IMR-90 (cell line): Measurements from ENCODE around the gene CELF5. TPM values are rescaled to one million over a fixed set of nuclear protein-coding genes. Genes with fewer than 3 reads are reported as not detected.
"Not testable (repeated sequence)": the region's sequence is repeated elsewhere in the genome, so short reads cannot be mapped to it uniquely, and the experiment has no call there.

Experiments
- ATAC-seq: fragments of 200-7000 bp; cut with Tn5 transposase; 2 replicates; pipeline ENCODE4 v1.9.1; 2020; ENCODE audit warnings: low read depth, mild to moderate bottlenecking, moderate library complexity
- BruUV-seq: library from RNA; stranded (reverse); fragments of 400-500 nt; replicated peaks from 2 replicates; lab custom pipeline; 2021; lab: Mats Ljungman, UMichigan
- CTCF ChIA-PET: fragments of 300-600 bp; formaldehyde crosslinking; extraction: SDS; loops from one replicate; lab custom pipeline; 2021; ENCODE audit warnings: antibody characterized with exemption; lab: Yijun Ruan, JAX
- POLR2A ChIA-PET: fragments of 300-600 bp; sonication (Branson Sonifier 250); formaldehyde crosslinking; loops from one replicate; lab custom pipeline; 2022; ENCODE audit warnings: antibody characterized with exemption; ENCODE audit not compliant: unreplicated experiment; lab: Charles Lee
- DNase-seq: peaks from one replicate; pipeline ENCODE4 v3.0.0; 2013
- H2AFZ ChIP-seq: replicated peaks from 2 replicates; pipeline ENCODE3; 2013; ENCODE audit warnings: low read length, mild to moderate bottlenecking; ENCODE audit not compliant: poor library complexity
- H2AK5ac ChIP-seq: 2 replicates; pipeline ENCODE4 v1.6.1; 2013; ENCODE audit warnings: low read depth, low read length, inconsistent platforms
- H2AK9ac ChIP-seq: replicated peaks from 2 replicates; pipeline ENCODE3; 2013; ENCODE audit warnings: mild to moderate bottlenecking, low read depth, low read length, moderate library complexity; ENCODE audit not compliant: poor library complexity
- H2BK120ac ChIP-seq: 2 replicates; pipeline ENCODE4 v1.6.1; 2013; ENCODE audit warnings: low read depth, low read length, inconsistent platforms
- H2BK15ac ChIP-seq: 3 replicates; pipeline ENCODE4 v1.6.1; 2013; ENCODE audit warnings: low read depth, low read length, inconsistent platforms
- H2BK20ac ChIP-seq: 2 replicates; pipeline ENCODE4 v1.6.1; 2013; ENCODE audit warnings: low read depth, mild to moderate bottlenecking, inconsistent platforms, low read length, moderate library complexity
- H2BK5ac ChIP-seq: 2 replicates; pipeline ENCODE4 v1.6.1; 2013; ENCODE audit warnings: mild to moderate bottlenecking, low read depth, low read length, inconsistent platforms; ENCODE audit not compliant: poor library complexity, severe bottlenecking
- H3K14ac ChIP-seq: replicated peaks from 2 replicates; pipeline ENCODE4 v1.6.1; 2013; ENCODE audit warnings: low read depth, low read length, inconsistent platforms
- H3K18ac ChIP-seq: 2 replicates; pipeline ENCODE4 v1.6.1; 2013; ENCODE audit warnings: low read depth, low read length, control low read depth
- H3K23ac ChIP-seq: 2 replicates; pipeline ENCODE4 v1.6.1; 2013; ENCODE audit warnings: low read depth, low read length, inconsistent platforms
- H3K27ac ChIP-seq: 2 replicates; pipeline ENCODE4 v1.5.1; 2013; ENCODE audit warnings: mild to moderate bottlenecking, control low read depth, low read length; ENCODE audit not compliant: insufficient read depth
- H3K27me3 ChIP-seq: 2 replicates; pipeline ENCODE4 v1.6.1; 2013; ENCODE audit warnings: low read length; ENCODE audit not compliant: control insufficient read depth, insufficient read depth
- H3K36me3 ChIP-seq: 2 replicates; pipeline ENCODE4 v1.6.1; 2013; ENCODE audit warnings: low read length, mixed read lengths; ENCODE audit not compliant: control insufficient read depth, insufficient read depth
- H3K4ac ChIP-seq: 2 replicates; pipeline ENCODE4 v1.6.1; 2013; ENCODE audit warnings: low read depth, low read length, inconsistent platforms
- H3K4me1 ChIP-seq: 2 replicates; pipeline ENCODE4 v1.6.1; 2013; ENCODE audit warnings: low read length, mixed read lengths; ENCODE audit not compliant: control insufficient read depth, insufficient read depth
- H3K4me2 ChIP-seq: 2 replicates; pipeline ENCODE4 v1.6.1; 2013; ENCODE audit warnings: low read depth, mild to moderate bottlenecking, control low read depth, low read length, moderate library complexity
- H3K4me3 ChIP-seq: 2 replicates; pipeline ENCODE4 v1.5.1; 2013; ENCODE audit warnings: low read depth, mild to moderate bottlenecking, control low read depth, low read length, moderate library complexity; ENCODE audit not compliant: insufficient read depth
- H3K56ac ChIP-seq: 2 replicates; pipeline ENCODE4 v1.6.1; 2013; ENCODE audit warnings: low read length, inconsistent platforms; ENCODE audit not compliant: insufficient read depth; ENCODE audit errors: extremely low read depth
- H3K79me1 ChIP-seq, 2 experiments: 2 replicates each; pipeline ENCODE4 v1.6.1; 2013; ENCODE audit warnings: low read length in 2 of 2, inconsistent platforms in 1 of 2, low read depth in 1 of 2
- H3K9ac ChIP-seq: 2 replicates; pipeline ENCODE4 v1.6.1; 2013; ENCODE audit warnings: low read depth, low read length, control low read depth
- H3K9me1 ChIP-seq: 2 replicates; pipeline ENCODE4 v1.6.1; 2013; ENCODE audit warnings: low read length, inconsistent platforms; ENCODE audit not compliant: insufficient read depth
- H3K9me3 ChIP-seq: 2 replicates; pipeline ENCODE4 v1.6.1; 2013; ENCODE audit warnings: low read length; ENCODE audit not compliant: control insufficient read depth, insufficient read depth
- H4K20me1 ChIP-seq: 2 replicates; pipeline ENCODE4 v1.6.1; 2013; ENCODE audit warnings: low read length, inconsistent platforms; ENCODE audit not compliant: insufficient read depth
- H4K5ac ChIP-seq: 2 replicates; pipeline ENCODE4 v1.6.1; 2013; ENCODE audit warnings: mild to moderate bottlenecking, low read depth, low read length, control low read depth
- H4K8ac ChIP-seq, 2 experiments: 2 replicates each; pipeline ENCODE4 v1.6.1; 2013; ENCODE audit warnings: low read depth in 2 of 2, low read length in 2 of 2, control low read depth in 1 of 2, inconsistent platforms in 1 of 2
- H4K91ac ChIP-seq: 2 replicates; pipeline ENCODE4 v1.6.1; 2013; ENCODE audit warnings: low read depth, low read length, inconsistent platforms; ENCODE audit not compliant: insufficient read depth
- WGBS, 2 experiments: methylation state at CpG; one replicate each; pipeline versions ENCODE4 v1.1.5 to v1.1.7; 2013; ENCODE audit warnings: missing lambda C conversion rate in 2 of 2; ENCODE audit not compliant: insufficient read length in 1 of 2; ENCODE audit errors: extremely low coverage in 2 of 2; 5-methylcytosine and 5-hydroxymethylcytosine counted together
- dilution Hi-C: fragments of 300-500 bp; cut with HindIII; formaldehyde crosslinking; loops from one replicate; pipeline ENCODE4 v1.14.3; 2018; ENCODE audit warnings: low sequenced_read_pairs; ENCODE audit not compliant: unreplicated experiment
- in situ Hi-C: fragments of 300-500 bp; cut with MboI; formaldehyde crosslinking; loops from 3 replicates; pipeline ENCODE4 v1.14.3; 2019; ENCODE audit warnings: low sequenced_read_pairs, inconsistent platforms, mixed read lengths
- intact Hi-C: fragments of 100-400 bp; cut with micrococcal nuclease; formaldehyde crosslinking; loops from 2 replicates; pipeline ENCODE4 v1.10.0; 2022
- polyA plus RNA-seq, 3 experiments: library from polyadenylated mRNA; depleted of rRNA; stranded (reverse); fragments of >200 nt; gene quantifications; 2 replicates each; pipeline ENCODE4 v1.2.3, GENCODE V29; 2012; ENCODE audit warnings: low replicate concordance in 1 of 3
- total RNA-seq: library from RNA; depleted of rRNA; stranded (reverse); fragments of >200 nt; gene quantifications from 2 replicates; pipeline ENCODE4 v1.2.3, GENCODE V29; 2012

CELF5 gene
- total and polyA plus RNA-seq, 2 of the 4 experiments (the other 2 are of a cell fraction), result 0.02 TPM; not detected in 1

DNA sequence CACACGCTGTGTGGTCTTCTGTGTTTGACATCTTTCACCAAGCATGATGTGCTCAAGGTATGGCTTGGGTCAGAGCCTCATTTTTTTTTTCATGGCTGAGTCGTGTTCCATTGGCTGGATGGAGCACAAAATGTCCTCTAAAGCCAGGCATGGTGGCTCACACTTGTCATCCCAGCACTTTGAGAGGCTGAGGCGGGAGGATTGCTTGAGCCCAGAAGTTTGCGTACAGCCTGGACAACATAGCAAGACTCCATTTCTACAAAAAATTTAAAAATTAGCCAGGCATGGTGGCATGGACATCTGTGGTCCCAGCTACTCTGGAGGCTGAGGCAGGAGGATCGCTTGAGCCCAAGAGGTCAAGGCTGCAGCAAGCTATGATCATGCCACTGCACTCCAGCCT lies 2.9 kb upstream of the CELF5 start:
- H3K4ac ChIP-seq, H3K9me3 ChIP-seq, dilution Hi-C loops, in situ Hi-C loops, H3K56ac ChIP-seq, H2BK5ac ChIP-seq, POLR2A ChIA-PET, intact Hi-C loops, H2BK120ac ChIP-seq, H2AK5ac ChIP-seq, H3K36me3 ChIP-seq, H2BK15ac ChIP-seq, H4K91ac ChIP-seq, H3K4me1 ChIP-seq, CTCF ChIA-PET, H3K23ac ChIP-seq, DNase-seq, H3K4me3 ChIP-seq, H3K9ac ChIP-seq, H2AFZ ChIP-seq, H4K20me1 ChIP-seq, BruUV-seq, H4K8ac ChIP-seq, H3K27ac ChIP-seq, ATAC-seq, H3K14ac ChIP-seq, H3K18ac ChIP-seq, H4K5ac ChIP-seq, H3K9me1 ChIP-seq, H2AK9ac ChIP-seq, H2BK20ac ChIP-seq, H3K4me2 ChIP-seq, H3K79me1 ChIP-seq: not testable (repeated sequence)
- WGBS, 2 experiments, result 54% methylated on average over 2 of the region's 5 CpGs; no CpG with 5 or more reads in 1 of the 2 experiments
- peaks cover 17% of the 10 kb centered on the region for H3K27me3 ChIP-seq
